Neural progenitor cell (in vitro differentiated cells): ENCODE measurements around the gene COX19. TPM values are rescaled to one million over a fixed set of nuclear protein-coding genes. Genes with fewer than 3 reads are reported as not detected.

Experiments used
- DNase-seq: peaks from one replicate; pipeline ENCODE4 v3.0.0-alpha.2; 2016; ENCODE audit warnings: low spot score
- H2AFZ ChIP-seq: fragments of 200-600 bp; sonication (generic); replicated peaks from 2 replicates; pipeline ENCODE4 v1.6.1; 2016; ENCODE audit warnings: antibody characterized with exemption
- H3F3A ChIP-seq: fragments of 200-600 bp; sonication (generic); 2 replicates; pipeline ENCODE4 v1.6.1; 2016; ENCODE audit warnings: antibody characterized with exemption, low read depth
- H3K27ac ChIP-seq: fragments of 200-600 bp; sonication (generic); 2 replicates; pipeline ENCODE4 v1.5.1; 2016; ENCODE audit warnings: mild to moderate bottlenecking
- H3K27me3 ChIP-seq: fragments of 200-600 bp; sonication (generic); 2 replicates; pipeline ENCODE4 v1.6.1; 2016; ENCODE audit warnings: mild to moderate bottlenecking, moderate library complexity
- H3K36me3 ChIP-seq: fragments of 200-600 bp; sonication (generic); 2 replicates; pipeline ENCODE4 v1.5.1; 2016
- H3K4me1 ChIP-seq: fragments of 200-600 bp; sonication (generic); 2 replicates; pipeline ENCODE4 v1.6.1; 2016; ENCODE audit warnings: mixed run types
- H3K4me2 ChIP-seq: fragments of 200-600 bp; sonication (generic); 2 replicates; pipeline ENCODE4 v1.6.1; 2016
- H3K4me3 ChIP-seq: fragments of 200-600 bp; sonication (generic); 2 replicates; pipeline ENCODE4 v1.5.1; 2016
- H3K79me2 ChIP-seq: fragments of 200-600 bp; sonication (generic); 2 replicates; pipeline ENCODE4 v1.6.1; 2016; ENCODE audit warnings: low read depth
- H3K9ac ChIP-seq: fragments of 200-600 bp; sonication (generic); 2 replicates; pipeline ENCODE4 v1.6.1; 2016
- H3K9me3 ChIP-seq: fragments of 200-600 bp; sonication (generic); 2 replicates; pipeline ENCODE4 v1.5.1; 2016; ENCODE audit warnings: low read depth
- H4K20me1 ChIP-seq: fragments of 200-600 bp; sonication (generic); 2 replicates; pipeline ENCODE4 v1.6.1; 2016; ENCODE audit warnings: low read depth
- H3K27ac Mint-ChIP-seq: 3 replicates; pipeline ENCODE4 v1.8.0; 2021; ENCODE audit warnings: mixed read lengths
- H3K27me3 Mint-ChIP-seq: 2 replicates; pipeline ENCODE4 v1.8.0; 2022; ENCODE audit warnings: low read depth, mild to moderate bottlenecking, inconsistent platforms, moderate library complexity, mixed read lengths; ENCODE audit not compliant: insufficient read depth
- H3K36me3 Mint-ChIP-seq: 3 replicates; pipeline ENCODE4 v1.8.0; 2021; ENCODE audit warnings: mixed read lengths
- H3K4me1 Mint-ChIP-seq: 3 replicates; pipeline ENCODE4 v1.8.0; 2021; ENCODE audit warnings: mixed read lengths
- H3K4me3 Mint-ChIP-seq: 3 replicates; pipeline ENCODE4 v1.8.0; 2021; ENCODE audit warnings: mild to moderate bottlenecking, moderate library complexity, mixed read lengths
- H3K9me3 Mint-ChIP-seq: 3 replicates; pipeline ENCODE4 v1.8.0; 2020; ENCODE audit warnings: mixed read lengths
- EZH2 ChIP-seq: fragments of 200-600 bp; sonication (generic); IDR thresholded peaks from 2 replicates; pipeline ENCODE4 v1.6.1; 2017; ENCODE audit warnings: antibody characterized with exemption, mild to moderate bottlenecking, moderate library complexity
- EZH2phosphoT487 ChIP-seq: fragments of 200-600 bp; sonication (generic); IDR thresholded peaks from 2 replicates; pipeline ENCODE4 v1.6.1; 2017; ENCODE audit warnings: antibody characterized with exemption
- total RNA-seq: library from RNA; depleted of rRNA; stranded (reverse); fragments of >200 nt; gene quantifications from 2 replicates; pipeline ENCODE4 v1.2.3, GENCODE V29; 2015; ENCODE audit warnings: low replicate concordance
- TF ChIP-seq, protein P1 (sequence below): fragments of 200-600 bp; sonication (generic); IDR thresholded peaks from 2 replicates; pipeline ENCODE4 v1.5.1; 2017; ENCODE audit warnings: antibody characterized with exemption, mild to moderate bottlenecking

The COX19 gene
- total RNA-seq, 1 donor from 2014 or later: 15.1 TPM

DNA sequence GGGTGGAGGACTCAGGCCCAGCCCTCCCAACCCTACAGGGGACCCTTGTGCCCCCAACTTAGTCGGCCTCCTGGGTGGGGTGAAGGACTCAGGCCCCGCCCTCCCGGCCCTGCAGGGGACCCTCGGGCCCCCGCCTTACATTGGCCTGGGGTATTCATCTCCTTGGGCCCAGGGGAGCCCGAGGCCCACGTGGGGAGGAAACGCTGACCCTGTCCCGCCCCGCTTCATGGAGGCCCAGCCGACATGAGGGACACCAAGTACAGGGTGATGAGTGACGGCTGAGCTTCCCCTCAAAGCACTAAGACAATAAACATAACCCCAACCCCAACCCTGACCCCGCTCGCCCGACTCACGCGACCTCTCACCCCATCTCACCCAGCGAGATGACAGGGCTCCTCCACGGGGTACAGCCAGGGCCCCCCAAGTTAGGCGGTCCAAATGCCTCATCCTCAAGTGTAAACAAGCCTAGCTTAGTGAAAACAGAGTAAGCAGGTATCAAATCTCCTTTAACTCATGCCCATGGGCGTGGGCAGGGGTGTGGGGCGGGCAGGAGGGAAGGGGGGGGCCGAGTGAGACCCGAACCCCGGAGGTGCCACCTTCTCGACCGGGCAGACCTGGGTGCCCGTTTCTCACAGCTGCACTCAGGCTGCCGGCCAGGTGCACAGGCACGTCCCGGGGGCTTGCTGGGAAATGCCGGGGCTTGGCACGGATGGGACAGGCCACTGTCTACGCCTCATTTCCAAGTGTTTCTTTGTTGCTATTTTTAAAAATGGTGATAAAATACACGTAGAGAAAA is 15.8 kb upstream of the COX19 start:
- H3K4me3 Mint-ChIP-seq: no peak overlapping the region
- peaks cover 4% of the 10 kb centered on the region for H3K27me3 Mint-ChIP-seq
- no peak overlapping the region for H3K4me2 ChIP-seq
- no peaks in the 10 kb centered on the region for H3K36me3 Mint-ChIP-seq
- TF ChIP-seq EZH2: no peak
- TF ChIP-seq, protein P1, sequence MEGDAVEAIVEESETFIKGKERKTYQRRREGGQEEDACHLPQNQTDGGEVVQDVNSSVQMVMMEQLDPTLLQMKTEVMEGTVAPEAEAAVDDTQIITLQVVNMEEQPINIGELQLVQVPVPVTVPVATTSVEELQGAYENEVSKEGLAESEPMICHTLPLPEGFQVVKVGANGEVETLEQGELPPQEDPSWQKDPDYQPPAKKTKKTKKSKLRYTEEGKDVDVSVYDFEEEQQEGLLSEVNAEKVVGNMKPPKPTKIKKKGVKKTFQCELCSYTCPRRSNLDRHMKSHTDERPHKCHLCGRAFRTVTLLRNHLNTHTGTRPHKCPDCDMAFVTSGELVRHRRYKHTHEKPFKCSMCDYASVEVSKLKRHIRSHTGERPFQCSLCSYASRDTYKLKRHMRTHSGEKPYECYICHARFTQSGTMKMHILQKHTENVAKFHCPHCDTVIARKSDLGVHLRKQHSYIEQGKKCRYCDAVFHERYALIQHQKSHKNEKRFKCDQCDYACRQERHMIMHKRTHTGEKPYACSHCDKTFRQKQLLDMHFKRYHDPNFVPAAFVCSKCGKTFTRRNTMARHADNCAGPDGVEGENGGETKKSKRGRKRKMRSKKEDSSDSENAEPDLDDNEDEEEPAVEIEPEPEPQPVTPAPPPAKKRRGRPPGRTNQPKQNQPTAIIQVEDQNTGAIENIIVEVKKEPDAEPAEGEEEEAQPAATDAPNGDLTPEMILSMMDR: no peak
- no peak for TF ChIP-seq EZH2phosphoT487
- no peaks in the 10 kb centered on the region for H3K9me3 Mint-ChIP-seq
- no peak overlapping the region for H2AFZ ChIP-seq
- H4K20me1 ChIP-seq: peaks cover 3% of the 10 kb centered on the region
- no peak overlapping the region for H3K27ac ChIP-seq
- peaks cover 14% of the 10 kb centered on the region for H3K4me1 ChIP-seq
- H3K9ac ChIP-seq: no peak overlapping the region
- no peaks in the 10 kb centered on the region for H3K79me2 ChIP-seq
- H3K27me3 ChIP-seq: no peaks in the 10 kb centered on the region
- no peak for DNase-seq
- H3K36me3 ChIP-seq: no peaks in the 10 kb centered on the region
- H3K4me1 Mint-ChIP-seq: peaks cover 13% of the 10 kb centered on the region
- peaks cover 4% of the 10 kb centered on the region for H3F3A ChIP-seq
- H3K9me3 ChIP-seq: no peaks in the 10 kb centered on the region
- no peak overlapping the region for H3K4me3 ChIP-seq
- no peak overlapping the region for H3K27ac Mint-ChIP-seq

DNA sequence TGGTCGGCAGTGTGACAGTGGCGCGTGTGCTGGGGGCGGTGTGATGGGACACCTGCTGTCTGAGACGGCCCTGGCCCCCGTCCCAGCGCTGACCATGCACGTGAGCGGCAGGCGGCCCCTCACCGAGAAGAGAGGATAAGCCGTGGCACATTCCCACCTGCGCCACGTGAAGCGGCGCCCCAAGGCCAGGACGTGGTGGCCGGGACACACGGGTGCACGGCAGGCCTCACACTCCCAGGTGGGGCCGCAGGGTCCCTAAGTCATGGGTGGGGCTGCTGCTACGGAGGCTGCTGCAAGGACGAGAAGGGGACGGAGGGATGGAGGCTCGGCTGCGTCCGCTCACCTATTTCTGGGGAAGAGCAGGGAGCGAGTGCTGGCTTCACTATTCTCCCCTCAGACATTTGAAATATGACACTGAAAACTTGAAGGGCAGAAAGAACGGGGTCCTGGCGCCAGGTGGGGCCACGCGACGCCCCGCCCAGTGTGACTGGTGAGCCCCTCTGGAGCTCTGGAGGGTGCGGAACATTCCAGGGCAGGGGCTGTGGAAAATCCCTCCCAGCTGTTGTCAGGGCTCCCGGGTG is 15.1 kb upstream of the COX19 start:
- Histone ChIP-seq H3K36me3 (no peaks in the 10 kb centered on the region), H3K9ac (no peak overlapping the region), H3F3A (peaks cover 4% of the 10 kb centered on the region), H3K4me2 (no peak overlapping the region), H3K9me3 (no peaks in the 10 kb centered on the region), H3K79me2 (no peaks in the 10 kb centered on the region), H3K27me3 (no peaks in the 10 kb centered on the region), H3K4me1 (peaks cover 14% of the 10 kb centered on the region), H3K27ac (no peak overlapping the region), H3K4me3 (no peak overlapping the region), H2AFZ (no peak overlapping the region), H4K20me1 (peaks cover 3% of the 10 kb centered on the region)
- H3K27me3 Mint-ChIP-seq: peaks cover 7% of the 10 kb centered on the region
- no peaks in the 10 kb centered on the region for H3K9me3 Mint-ChIP-seq
- peaks cover 13% of the 10 kb centered on the region for H3K4me1 Mint-ChIP-seq
- no peak overlapping the region for H3K27ac Mint-ChIP-seq
- H3K4me3 Mint-ChIP-seq: no peak overlapping the region
- DNase-seq: no peak
- H3K36me3 Mint-ChIP-seq: no peaks in the 10 kb centered on the region
- TF ChIP-seq EZH2phosphoT487 (no peak), EZH2 (no peak)
- TF ChIP-seq, protein P1: no peak

DNA sequence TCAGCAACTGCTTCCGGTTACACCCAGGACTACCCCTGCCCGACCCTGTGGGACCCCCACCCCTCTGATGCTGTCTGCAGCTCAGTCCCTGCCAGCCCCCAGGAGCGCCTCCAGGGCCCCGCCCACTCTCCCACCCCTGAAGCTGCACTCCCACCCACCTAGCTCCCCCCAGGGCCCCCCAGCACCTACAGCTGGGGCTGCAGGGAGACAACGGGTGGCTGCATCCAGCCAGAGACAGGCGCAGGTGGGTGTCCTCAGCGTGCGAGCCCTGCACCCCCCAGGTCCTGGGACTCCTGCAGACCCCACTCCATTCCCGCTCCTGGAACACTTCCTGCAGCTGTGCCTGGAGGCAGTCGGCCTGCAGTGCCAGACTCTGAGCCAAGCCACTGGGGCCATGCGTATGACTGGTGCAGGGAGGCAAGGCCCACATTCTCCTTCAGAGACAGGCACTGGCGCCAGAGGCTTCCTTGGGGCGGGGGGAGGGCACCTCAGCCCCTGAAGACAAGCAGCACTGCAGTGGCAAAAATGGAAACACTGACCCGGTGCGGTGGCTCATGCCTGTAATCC is 13.7 kb upstream of the COX19 start:
- peaks cover 14% of the 10 kb centered on the region for H3K4me1 ChIP-seq
- no peaks in the 10 kb centered on the region for H3K27me3 ChIP-seq
- H3K36me3 Mint-ChIP-seq: no peaks in the 10 kb centered on the region

More for the DNA sequence above, 13.7 kb upstream of the COX19 start:
- Mint-ChIP-seq H3K27ac (no peak overlapping the region), H3K4me1 (peaks cover 9% of the 10 kb centered on the region), H3K9me3 (no peaks in the 10 kb centered on the region), H3K4me3 (no peak overlapping the region), H3K27me3 (peaks cover 4% of the 10 kb centered on the region)
- H4K20me1 ChIP-seq: peaks cover 3% of the 10 kb centered on the region
- H2AFZ ChIP-seq: no peak overlapping the region
- peaks cover 4% of the 10 kb centered on the region for H3F3A ChIP-seq
- H3K79me2 ChIP-seq: no peaks in the 10 kb centered on the region
- no peak overlapping the region for H3K9ac ChIP-seq
- H3K4me2 ChIP-seq: no peak overlapping the region
- no peaks in the 10 kb centered on the region for H3K36me3 ChIP-seq
- no peak overlapping the region for H3K27ac ChIP-seq
- no peak for DNase-seq
- no peaks in the 10 kb centered on the region for H3K9me3 ChIP-seq
- TF ChIP-seq, protein P1: no peak
- TF ChIP-seq EZH2phosphoT487: no peak
- no peak for TF ChIP-seq EZH2
- H3K4me3 ChIP-seq: no peak overlapping the region
